ENCODE results near the gene STPG3. TPM values are rescaled to one million over a fixed set of nuclear protein-coding genes. Genes with fewer than 3 reads are reported as not detected.
"Not testable (repeated sequence)": the region's sequence is repeated elsewhere in the genome, so short reads cannot be mapped to it uniquely, and the experiment has no call there.

The STPG3 gene
- total RNA-seq, 2 experiments from 2014 or later, result not detected

GRCh38 chr9:137242269-137243203 is 8.6 kb upstream of the STPG3 start:
- no peaks in the 10 kb centered on the region for H3K27me3 Mint-ChIP-seq
- H3K4me1 Mint-ChIP-seq (ENCODE audit: low read depth), result peaks cover 17% of the 10 kb centered on the region
- Histone ChIP-seq H3K9me3 (ENCODE audit: control insufficient read depth in 1 of 2, insufficient read depth in 1 of 2, low read length in 2 of 2) (no peaks in the 10 kb centered on the region), H3K36me3 (ENCODE audit: insufficient read depth, low read length) (peaks cover 21% of the 10 kb centered on the region), H3K27ac (ENCODE audit: low read depth in 1 of 2, low read length in 2 of 2) (peak overlapping the region in 1 of 2 donors; percentile 53), H3K4me1 (ENCODE audit: insufficient read depth, low read length) (peaks cover 49% of the 10 kb centered on the region), H3K4me3 (ENCODE audit: low read length) (peak overlapping the region; percentile 68), H3K27me3 (ENCODE audit: control insufficient read depth in 1 of 2, insufficient read depth in 2 of 2, low read length in 2 of 2) (no peaks in the 10 kb centered on the region)
- H3K4me3 Mint-ChIP-seq, result peak overlapping the region; percentile 85
- peak in 2 of 14 experiments; percentile 18 to 21 for DNase-seq
- no peaks in the 10 kb centered on the region for H3K9me3 Mint-ChIP-seq
- peaks cover 22% of the 10 kb centered on the region for H3K36me3 Mint-ChIP-seq (ENCODE audit: low read depth)
- ChIA-PET CTCF (interaction anchor here (1.3 kb wide), 1 partner anchor 12 kb away, joined by 4 read pairs; the partner anchor contains the start of gene NELFB), POLR2A (interaction anchor here (0.8 to 3.3 kb wide), 6 partner anchors 11 to 156 kb away, joined by 3 to 27 read pairs (median 6); partner anchors contain the start of genes DPP7, MAN1B1, NELFB and TPRN)
- intact Hi-C loops (cut with DNase I, micrococcal nuclease), result no loop called here
- ATAC-seq (ENCODE audit: poor library complexity), result no peak
- TF ChIP-seq CTCF (IDR thresholded peaks at IDR 0.05), result no peak
- peak overlapping the region; percentile 89 for H3K27ac Mint-ChIP-seq

GRCh38 chr9:137243266-137243625 is 7.8 kb upstream of the STPG3 start:
- intact Hi-C loops (cut with DNase I, micrococcal nuclease); H3K9me3 Mint-ChIP-seq; ATAC-seq (ENCODE audit: poor library complexity); H3K4me3 ChIP-seq (ENCODE audit: low read length); H3K27me3 Mint-ChIP-seq; H3K27me3 ChIP-seq (ENCODE audit: control insufficient read depth in 1 of 2, insufficient read depth in 2 of 2, low read length in 2 of 2); H3K9me3 ChIP-seq (ENCODE audit: control insufficient read depth in 1 of 2, insufficient read depth in 1 of 2, low read length in 2 of 2); H3K27ac ChIP-seq (ENCODE audit: low read depth in 1 of 2, low read length in 2 of 2): not testable (repeated sequence)
- peak overlapping the region; percentile 89 for H3K27ac Mint-ChIP-seq
- H3K4me1 Mint-ChIP-seq (ENCODE audit: low read depth), result peaks cover 17% of the 10 kb centered on the region
- peaks cover 22% of the 10 kb centered on the region for H3K36me3 Mint-ChIP-seq (ENCODE audit: low read depth)
- Histone ChIP-seq H3K36me3 (ENCODE audit: insufficient read depth, low read length) (peaks cover 21% of the 10 kb centered on the region), H3K4me1 (ENCODE audit: insufficient read depth, low read length) (peaks cover 43% of the 10 kb centered on the region)
- CTCF ChIA-PET, result interaction anchor here (1.3 kb wide), 1 partner anchor 12 kb away, joined by 4 read pairs; the partner anchor contains the start of gene NELFB
- peak overlapping the region; percentile 85 for H3K4me3 Mint-ChIP-seq
- DNase-seq, result peak in 1 of 14 experiments; percentile 5
- POLR2A ChIA-PET, result interaction anchor here (1.1 to 3.3 kb wide), 4 partner anchors 11 to 157 kb away, joined by 4 to 27 read pairs (median 8); partner anchors contain the start of genes MAN1B1, NELFB and TPRN

GRCh38 chr9:137243626-137244485 is 7.2 kb upstream of the STPG3 start:
- H3K9me3 ChIP-seq (ENCODE audit: control insufficient read depth in 1 of 2, insufficient read depth in 1 of 2, low read length in 2 of 2), result no peaks in the 10 kb centered on the region
- ChIA-PET CTCF (interaction anchor here (1.8 kb wide), 1 partner anchor 7 kb away, joined by 4 read pairs; no protein-coding TSS in a partner anchor), POLR2A (interaction anchor here (1.1 to 3.3 kb wide), 3 partner anchors 10 to 157 kb away, joined by 4 to 27 read pairs (median 8); partner anchors contain the start of genes MAN1B1, NELFB and TPRN)
- no peaks in the 10 kb centered on the region for H3K27me3 Mint-ChIP-seq
- intact Hi-C loops (cut with DNase I, micrococcal nuclease), result no loop called here
- H3K4me1 Mint-ChIP-seq (ENCODE audit: low read depth), result peaks cover 15% of the 10 kb centered on the region
- H3K36me3 ChIP-seq (ENCODE audit: insufficient read depth, low read length), result peaks cover 21% of the 10 kb centered on the region
- peak overlapping the region; percentile 85 for H3K4me3 Mint-ChIP-seq
- ATAC-seq (ENCODE audit: poor library complexity) (no peak), DNase-seq (peak in 2 of 14 experiments; percentile 16)
- H3K27ac Mint-ChIP-seq, result peak overlapping the region; percentile 89
- no peak overlapping the region for H3K27ac ChIP-seq (ENCODE audit: low read depth in 1 of 2, low read length in 2 of 2)
- no peak overlapping the region for H3K4me3 ChIP-seq (ENCODE audit: low read length)
- no peaks in the 10 kb centered on the region for H3K27me3 ChIP-seq (ENCODE audit: control insufficient read depth in 1 of 2, insufficient read depth in 2 of 2, low read length in 2 of 2)
- peaks cover 22% of the 10 kb centered on the region for H3K36me3 Mint-ChIP-seq (ENCODE audit: low read depth)
- H3K9me3 Mint-ChIP-seq, result no peaks in the 10 kb centered on the region
- peaks cover 37% of the 10 kb centered on the region for H3K4me1 ChIP-seq (ENCODE audit: insufficient read depth, low read length)
- TF ChIP-seq CTCF (IDR thresholded peaks at IDR 0.05), result no peak

All from CD4-positive, alpha-beta T cell (primary cell).